ENCODE results near the gene ABCB8. TPM values are rescaled to one million over a fixed set of nuclear protein-coding genes. Genes with fewer than 3 reads are reported as not detected.

The ABCB8 gene
- total and polyA plus RNA-seq, 2 of the 8 experiments (the other 6 are each of a cell fraction or from before 2014, with no cell fraction given) = 17.7 to 27.0 TPM

- Histone ChIP-seq H3K56ac (replicated peaks; ENCODE audit: insufficient read length, low read depth, low read length) (no peak overlapping the region), H3K27me3 (replicated peaks in 1 of 4; ENCODE audit: control insufficient read depth in 3 of 4, extremely low read depth in 1 of 4, insufficient read depth in 3 of 4, low read length in 3 of 4) (no peaks in the 10 kb centered on the region), H3K79me2 (ENCODE audit: control insufficient read depth in 1 of 2, insufficient read depth in 2 of 2, low read length in 2 of 2) (no peaks in the 10 kb centered on the region), H4K20me1 (replicated peaks in 1 of 2; ENCODE audit: control insufficient read depth in 1 of 2, insufficient read depth in 2 of 2, low read length in 2 of 2) (peaks cover 0 to 2% of the 10 kb centered on the region in 2 experiments), H3K23ac (ENCODE audit: insufficient read length) (no peak overlapping the region), H3K4me2 (ENCODE audit: insufficient read depth in 1 of 2, low read depth in 2 of 2, low read length in 2 of 2) (0 out of 4 replicates have a peak overlapping the region, but pooled peaks of 1 of the 2 experiments have one; percentile 4), H4K5ac (ENCODE audit: insufficient read length, low read depth, low read length) (no peak overlapping the region), H3K4me1 (replicated peaks in 1 of 4; ENCODE audit: control insufficient read depth in 3 of 4, insufficient read depth in 4 of 4, low read length in 3 of 4) (peaks cover 4 to 18% (median 13%) of the 10 kb centered on the region in 4 experiments), H3K4me3 (ENCODE audit: extremely low read depth in 1 of 4, insufficient read depth in 2 of 4, low read depth in 3 of 4, low read length in 4 of 4) (no peak overlapping the region), H2AK5ac (ENCODE audit: low read depth, low read length) (0 out of 2 replicates have a peak overlapping the region, but pooled peaks have one; percentile 54), H3K9ac (replicated peaks in 1 of 4; ENCODE audit: extremely low read depth in 1 of 4, low read depth in 3 of 4, low read length in 3 of 4) (no peak overlapping the region), H3K18ac (ENCODE audit: extremely low read depth, low read length) (no peak overlapping the region), H2BK20ac (ENCODE audit: low read length) (peak overlapping the region; percentile 13; the same call in 1 of the 2 replicates), H4K91ac (replicated peaks; ENCODE audit: insufficient read length, low read length) (no peak overlapping the region), H3K4ac (replicated peaks; ENCODE audit: insufficient read length, low read depth, low read length) (no peak overlapping the region), H2BK120ac (replicated peaks; ENCODE audit: low read depth, low read length) (no peak overlapping the region), H3K23me2 (ENCODE audit: low read depth, low read length) (no peaks in the 10 kb centered on the region), H2BK15ac (ENCODE audit: low read length) (peak overlapping the region; percentile 25; the same call in 1 of the 2 replicates), H3K14ac (ENCODE audit: insufficient read length) (no peak overlapping the region), H3K9me3 (ENCODE audit: insufficient read depth in 2 of 2, low read depth in 1 of 2, low read length in 1 of 2) (no peaks in the 10 kb centered on the region), H3K27ac (ENCODE audit: low read depth, low read length) (no peak overlapping the region), H3K79me1 (ENCODE audit: low read depth, low read length) (no peaks in the 10 kb centered on the region), H2BK5ac (ENCODE audit: low read depth, low read length) (peak overlapping the region; percentile 27; the same call in 1 of the 2 replicates), H3K36me3 (ENCODE audit: control insufficient read depth in 2 of 4, insufficient read depth in 4 of 4, low read length in 3 of 4) (no peaks in the 10 kb centered on the region), H2AFZ (ENCODE audit: low read length) (no peak overlapping the region), H2BK12ac (ENCODE audit: low read depth, low read length) (peak overlapping the region; percentile 82; the same call in 1 of the 2 replicates), H4K8ac (ENCODE audit: extremely low read depth, insufficient read depth, low read length) (no peak overlapping the region)
- DNase-seq (ENCODE audit: low read depth in 1 of 2, low spot score in 2 of 2) (no peak), FAIRE-seq (no peak)
- WGBS, 2 experiments (ENCODE audit: extremely low coverage in 1 of 2, insufficient coverage in 1 of 2, insufficient read length in 1 of 2, insufficient replicate concordance in 2 of 2, low coverage in 1 of 2, low lambda C conversion rate in 2 of 2, missing lambda C conversion rate in 1 of 2) = 81% methylated on average over 7 of the region's 7 CpGs; no CpG with 5 or more reads in 1 of the 2 experiments
- CTCF ChIA-PET (ENCODE audit: partially characterized antibody) = interaction anchor here (0.6 to 7.6 kb wide), 25 partner anchors 9 to 211 kb away, joined by 3 to 142 read pairs (median 5); no protein-coding TSS in a partner anchor
- POLR2A ChIA-PET (ENCODE audit: partially characterized antibody) = interaction anchor here (0.6 to 1.4 kb wide), 5 partner anchors 11 to 89 kb away, joined by 3 read pairs; no protein-coding TSS in a partner anchor
- no peak for TF ChIP-seq RNF2 (IDR thresholded peaks at IDR 0.05; ENCODE audit: borderline replicate concordance, low read depth, low read length, missing control alignments, poor library complexity, severe bottlenecking)
- no peak for TF ChIP-seq ZNF274 (IDR thresholded peaks at IDR 0.05; ENCODE audit: borderline replicate concordance, extremely low read depth, low read length)
- no peak for TF ChIP-seq BRCA1 (IDR thresholded peaks at IDR 0.05; ENCODE audit: low read depth, low read length)
- no peak for TF ChIP-seq ATF3 (IDR thresholded peaks at IDR 0.05; ENCODE audit: insufficient read depth, low read depth, low read length)
- TF ChIP-seq POLR2A (IDR thresholded peaks at IDR 0.05; ENCODE audit: control extremely low read depth in 1 of 2, low read depth in 2 of 2, low read length in 2 of 2) = no peak
- no peak for TF ChIP-seq GTF2F1 (IDR thresholded peaks at IDR 0.05; ENCODE audit: borderline replicate concordance, low read depth, low read length)
- no peak for TF ChIP-seq TAF7 (optimal IDR thresholded peaks at IDR 0.05; ENCODE audit: borderline replicate concordance, low read depth, low read length)
- TF ChIP-seq ATF2 (IDR thresholded peaks at IDR 0.05; ENCODE audit: low read length) = no peak
These were observed 38.8 kb upstream of the ABCB8 start for GRCh38 chr7:150989456-150989855.
